LNCAP (cell line): ENCODE results near the gene RIBC2.

Source experiments
- CTCF ChIP-seq: fragments of 450-650 bp; IDR thresholded peaks from 2 replicates; pipeline ENCODE4 v1.5.1; 2017; ENCODE audit warnings: mild to moderate bottlenecking

The RIBC2 gene

GRCh38 chr22:45398214-45398613 is 15.3 kb upstream of the RIBC2 start:
- TF ChIP-seq CTCF = no peak

GRCh38 chr22:45399712-45400445 is 13.6 kb upstream of the RIBC2 start:
- no peak for TF ChIP-seq CTCF

GRCh38 chr22:45402466-45402985 is 11.0 kb upstream of the RIBC2 start:
- no peak for TF ChIP-seq CTCF

GRCh38 chr22:45407793-45408192 is 5.7 kb upstream of the RIBC2 start:
- TF ChIP-seq CTCF = no peak

GRCh38 chr22:45413013-45413367 is 503 bp upstream of the RIBC2 start:
- no peak for TF ChIP-seq CTCF

- no peak for TF ChIP-seq CTCF
Observed at GRCh38 chr22:45418056-45418769, 4.7 kb downstream of the RIBC2 start.

- no peak for TF ChIP-seq CTCF
Observed at GRCh38 chr22:45418770-45419138, 5.3 kb downstream of the RIBC2 start.
